Osteocyte (in vitro differentiated cells): ENCODE results near the gene NELL2. TPM values are rescaled to one million over a fixed set of nuclear protein-coding genes. Genes with fewer than 3 reads are reported as not detected.

ENCODE experiments used
- DNase-seq: peaks from one replicate; pipeline ENCODE4 v3.0.0; 2021; ENCODE audit warnings: mixed read lengths; ENCODE audit not compliant: unreplicated experiment; ENCODE audit errors: extremely low spot score
- H3K27ac Mint-ChIP-seq: one replicate; pipeline ENCODE4 v1.8.0; 2021; ENCODE audit warnings: mild to moderate bottlenecking, mixed read lengths; ENCODE audit not compliant: unreplicated experiment
- H3K27me3 Mint-ChIP-seq: one replicate; pipeline ENCODE4 v1.8.0; 2021; ENCODE audit warnings: mixed read lengths; ENCODE audit not compliant: unreplicated experiment
- H3K36me3 Mint-ChIP-seq: one replicate; pipeline ENCODE4 v1.8.0; 2021; ENCODE audit warnings: mixed read lengths; ENCODE audit not compliant: unreplicated experiment
- H3K4me1 Mint-ChIP-seq: one replicate; pipeline ENCODE4 v1.8.0; 2021; ENCODE audit warnings: mixed read lengths; ENCODE audit not compliant: unreplicated experiment
- H3K4me3 Mint-ChIP-seq: one replicate; pipeline ENCODE4 v1.8.0; 2021; ENCODE audit warnings: mild to moderate bottlenecking, moderate library complexity, mixed read lengths; ENCODE audit not compliant: unreplicated experiment
- H3K9me3 Mint-ChIP-seq: one replicate; pipeline ENCODE4 v1.8.0; 2021; ENCODE audit warnings: mixed read lengths; ENCODE audit not compliant: unreplicated experiment
- total RNA-seq: library from RNA; stranded (reverse); gene quantifications from 2 replicates; pipeline ENCODE4 v1.2.1, GENCODE V29; 2021
- TF ChIP-seq, protein P1 (sequence below): fragments of 200-600 bp; sonication (generic); IDR thresholded peaks from 2 replicates; pipeline ENCODE4 v1.5.0; 2021; ENCODE audit warnings: antibody characterized with exemption, mild to moderate bottlenecking, moderate library complexity

NELL2 gene
- total RNA-seq, 1 donor from 2014 or later = not detected

DNA sequence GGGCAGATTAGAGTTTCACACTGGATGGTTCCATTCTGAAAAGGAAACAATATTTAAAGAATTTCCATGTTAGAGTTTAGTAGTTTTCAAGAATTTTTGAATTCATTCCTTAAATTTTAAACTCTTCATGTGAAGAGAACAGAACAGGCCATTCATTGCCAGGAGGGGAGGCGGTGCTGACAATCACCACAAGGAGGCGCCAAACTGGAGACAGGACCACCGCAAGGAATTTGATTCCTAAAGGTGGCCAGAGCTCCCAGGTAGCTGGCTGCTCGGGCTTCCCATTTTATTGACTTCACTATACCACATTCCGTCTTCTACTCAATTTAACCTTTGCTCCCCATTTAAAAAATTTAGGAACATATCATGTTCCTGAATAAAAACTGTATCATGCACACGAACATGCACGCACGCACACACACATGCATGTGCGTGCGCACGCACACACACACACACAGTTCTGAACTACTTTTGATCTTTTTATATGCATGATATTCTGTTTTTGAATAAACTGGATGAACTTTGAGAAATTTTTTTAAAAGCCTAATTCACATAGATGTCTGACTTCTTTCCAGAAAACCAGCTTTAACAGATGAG lies 101.2 kb downstream of the NELL2 start:
- Mint-ChIP-seq H3K27ac (no peak overlapping the region), H3K27me3 (no peaks in the 10 kb centered on the region)

DNA sequence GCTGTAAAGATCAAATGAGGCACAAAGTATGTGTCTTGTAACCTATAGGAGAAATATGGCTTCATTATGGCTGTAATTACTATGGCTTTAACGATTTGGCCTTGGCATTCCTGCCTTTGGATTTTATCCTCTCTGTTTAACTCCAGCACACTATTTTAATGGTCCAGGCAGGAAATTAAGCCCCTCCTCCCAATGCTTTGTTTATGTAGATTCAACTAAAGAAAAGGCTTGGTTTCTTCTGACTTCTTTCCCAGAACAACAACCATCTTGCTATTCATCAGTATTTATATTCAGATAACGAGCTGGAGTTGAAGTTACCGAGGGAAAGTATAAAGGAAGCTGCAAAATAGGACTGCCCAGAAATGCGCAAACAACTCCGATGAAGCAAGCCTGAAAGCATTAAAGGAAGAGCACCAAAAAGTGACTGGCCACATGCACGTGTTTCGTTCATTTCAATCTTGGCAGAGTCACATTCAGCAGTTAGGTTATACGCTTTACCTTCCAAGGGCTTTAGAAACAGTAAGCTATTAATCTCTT lies 104.6 kb downstream of the NELL2 start:
- Mint-ChIP-seq H3K9me3 (no peaks in the 10 kb centered on the region), H3K27ac (no peak overlapping the region), H3K27me3 (no peaks in the 10 kb centered on the region), H3K36me3 (no peaks in the 10 kb centered on the region), H3K4me1 (no peaks in the 10 kb centered on the region), H3K4me3 (no peak overlapping the region)
- DNase-seq = no peak
- TF ChIP-seq, protein P1, sequence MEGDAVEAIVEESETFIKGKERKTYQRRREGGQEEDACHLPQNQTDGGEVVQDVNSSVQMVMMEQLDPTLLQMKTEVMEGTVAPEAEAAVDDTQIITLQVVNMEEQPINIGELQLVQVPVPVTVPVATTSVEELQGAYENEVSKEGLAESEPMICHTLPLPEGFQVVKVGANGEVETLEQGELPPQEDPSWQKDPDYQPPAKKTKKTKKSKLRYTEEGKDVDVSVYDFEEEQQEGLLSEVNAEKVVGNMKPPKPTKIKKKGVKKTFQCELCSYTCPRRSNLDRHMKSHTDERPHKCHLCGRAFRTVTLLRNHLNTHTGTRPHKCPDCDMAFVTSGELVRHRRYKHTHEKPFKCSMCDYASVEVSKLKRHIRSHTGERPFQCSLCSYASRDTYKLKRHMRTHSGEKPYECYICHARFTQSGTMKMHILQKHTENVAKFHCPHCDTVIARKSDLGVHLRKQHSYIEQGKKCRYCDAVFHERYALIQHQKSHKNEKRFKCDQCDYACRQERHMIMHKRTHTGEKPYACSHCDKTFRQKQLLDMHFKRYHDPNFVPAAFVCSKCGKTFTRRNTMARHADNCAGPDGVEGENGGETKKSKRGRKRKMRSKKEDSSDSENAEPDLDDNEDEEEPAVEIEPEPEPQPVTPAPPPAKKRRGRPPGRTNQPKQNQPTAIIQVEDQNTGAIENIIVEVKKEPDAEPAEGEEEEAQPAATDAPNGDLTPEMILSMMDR = no peak

More for the DNA sequence above, 101.2 kb downstream of the NELL2 start:
- DNase-seq = no peak
- TF ChIP-seq, protein P1 = peak; percentile 57
- no peaks in the 10 kb centered on the region for H3K36me3 Mint-ChIP-seq
- H3K4me1 Mint-ChIP-seq = no peaks in the 10 kb centered on the region
- H3K4me3 Mint-ChIP-seq = no peak overlapping the region
- no peaks in the 10 kb centered on the region for H3K9me3 Mint-ChIP-seq

DNA sequence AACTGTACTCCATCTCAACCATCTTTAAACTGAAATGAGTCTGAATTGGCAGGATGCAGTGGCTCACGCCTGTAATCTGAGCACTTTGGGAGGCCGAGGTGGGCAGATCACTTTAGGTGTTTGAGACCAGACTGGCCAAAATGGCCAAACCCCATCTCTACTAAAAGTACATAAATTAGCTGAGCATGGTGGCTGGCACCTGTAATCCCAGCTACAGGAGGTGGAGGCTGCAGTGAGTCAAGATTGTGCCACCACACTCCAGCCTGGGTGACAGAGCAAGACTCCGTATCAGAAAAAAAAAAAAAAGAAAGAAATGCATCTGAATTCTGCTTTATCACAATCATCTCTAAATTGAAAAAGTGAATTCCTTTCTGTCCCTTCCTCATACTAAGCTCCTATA lies 110.3 kb downstream of the NELL2 start:
- TF ChIP-seq, protein P1 = no peak
- H3K4me3 Mint-ChIP-seq = no peak overlapping the region
- H3K36me3 Mint-ChIP-seq = no peaks in the 10 kb centered on the region
- H3K27me3 Mint-ChIP-seq = no peaks in the 10 kb centered on the region
- no peaks in the 10 kb centered on the region for H3K9me3 Mint-ChIP-seq
- H3K27ac Mint-ChIP-seq = no peak overlapping the region
- no peak for DNase-seq
- no peaks in the 10 kb centered on the region for H3K4me1 Mint-ChIP-seq

DNA sequence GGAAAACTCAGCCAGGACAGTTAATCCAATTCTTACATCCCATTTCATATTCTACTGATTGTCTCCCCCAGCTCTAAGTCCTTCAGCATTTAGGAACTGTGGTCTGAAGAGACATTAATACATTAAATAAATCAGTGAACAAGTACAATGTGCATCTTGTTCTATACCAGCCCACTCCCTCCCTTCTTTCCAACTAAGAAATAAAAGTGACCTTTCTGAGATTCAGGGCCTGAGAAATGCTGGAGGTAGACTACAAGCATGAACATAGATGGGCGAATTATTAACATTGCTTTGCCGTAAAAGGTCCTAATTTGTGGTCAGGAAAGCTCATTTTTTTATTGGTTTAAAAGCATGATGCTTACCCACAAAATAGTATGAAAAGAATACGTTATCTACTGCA lies 113.1 kb downstream of the NELL2 start:
- Mint-ChIP-seq H3K4me3 (no peak overlapping the region), H3K9me3 (no peaks in the 10 kb centered on the region), H3K27ac (no peak overlapping the region), H3K36me3 (no peaks in the 10 kb centered on the region), H3K27me3 (no peaks in the 10 kb centered on the region), H3K4me1 (no peaks in the 10 kb centered on the region)
- TF ChIP-seq, protein P1 = no peak
- no peak for DNase-seq

DNA sequence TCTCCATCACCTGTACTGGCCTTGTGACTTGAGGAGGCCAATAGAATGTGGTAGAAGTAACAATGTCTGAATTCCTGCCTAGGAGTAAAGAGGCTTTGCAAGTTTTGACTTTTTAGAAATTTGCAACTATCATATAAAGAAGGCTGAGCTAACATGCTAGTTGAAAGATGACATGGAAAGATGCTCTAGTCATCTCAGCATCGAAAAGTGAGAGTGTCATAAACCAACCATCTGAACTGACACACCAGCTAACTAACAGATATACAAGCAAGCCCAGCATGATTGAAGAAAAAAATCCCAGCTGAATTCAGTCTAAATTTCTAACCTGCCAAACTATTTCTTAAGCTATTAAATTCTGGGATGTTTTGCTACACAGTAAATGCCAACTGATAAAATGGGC lies 116.8 kb downstream of the NELL2 start:
- DNase-seq = no peak
- Mint-ChIP-seq H3K27me3 (no peaks in the 10 kb centered on the region), H3K9me3 (no peaks in the 10 kb centered on the region), H3K27ac (no peak overlapping the region), H3K4me1 (no peaks in the 10 kb centered on the region), H3K4me3 (no peak overlapping the region), H3K36me3 (no peaks in the 10 kb centered on the region)
- TF ChIP-seq, protein P1 = no peak
